ENCODE results near the gene OGFOD2.

DNA sequence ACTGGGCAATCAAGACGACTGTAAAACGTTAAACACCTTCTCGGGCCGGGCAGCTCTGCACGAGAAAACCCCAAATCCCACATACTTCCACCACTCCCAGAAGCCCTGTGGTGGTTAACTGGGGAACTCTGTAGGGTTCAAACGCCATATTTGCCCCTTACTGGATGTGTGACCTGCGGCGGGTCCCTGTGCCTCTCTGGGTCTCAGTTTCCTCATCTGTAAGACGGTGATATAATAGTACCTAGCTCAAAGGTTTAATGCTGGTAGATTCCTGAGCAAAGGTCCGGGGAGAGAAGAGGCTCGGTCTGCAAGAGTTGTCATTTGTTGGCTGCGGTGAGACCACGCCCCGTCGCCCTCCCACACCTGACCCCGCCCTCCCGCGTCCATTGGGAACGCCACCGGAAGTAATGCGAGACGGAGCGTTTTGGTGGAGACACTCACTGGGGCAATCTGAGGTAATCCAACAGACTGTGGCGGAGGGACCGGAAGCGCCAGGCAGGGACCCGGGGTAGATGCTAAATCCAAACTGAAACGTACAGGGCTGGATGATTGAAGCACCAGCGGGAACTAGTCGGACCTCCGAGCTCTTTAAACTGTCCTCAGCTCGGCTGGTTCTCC is 661 bp upstream of the OGFOD2 start:
- TF ChIP-seq, protein P1, sequence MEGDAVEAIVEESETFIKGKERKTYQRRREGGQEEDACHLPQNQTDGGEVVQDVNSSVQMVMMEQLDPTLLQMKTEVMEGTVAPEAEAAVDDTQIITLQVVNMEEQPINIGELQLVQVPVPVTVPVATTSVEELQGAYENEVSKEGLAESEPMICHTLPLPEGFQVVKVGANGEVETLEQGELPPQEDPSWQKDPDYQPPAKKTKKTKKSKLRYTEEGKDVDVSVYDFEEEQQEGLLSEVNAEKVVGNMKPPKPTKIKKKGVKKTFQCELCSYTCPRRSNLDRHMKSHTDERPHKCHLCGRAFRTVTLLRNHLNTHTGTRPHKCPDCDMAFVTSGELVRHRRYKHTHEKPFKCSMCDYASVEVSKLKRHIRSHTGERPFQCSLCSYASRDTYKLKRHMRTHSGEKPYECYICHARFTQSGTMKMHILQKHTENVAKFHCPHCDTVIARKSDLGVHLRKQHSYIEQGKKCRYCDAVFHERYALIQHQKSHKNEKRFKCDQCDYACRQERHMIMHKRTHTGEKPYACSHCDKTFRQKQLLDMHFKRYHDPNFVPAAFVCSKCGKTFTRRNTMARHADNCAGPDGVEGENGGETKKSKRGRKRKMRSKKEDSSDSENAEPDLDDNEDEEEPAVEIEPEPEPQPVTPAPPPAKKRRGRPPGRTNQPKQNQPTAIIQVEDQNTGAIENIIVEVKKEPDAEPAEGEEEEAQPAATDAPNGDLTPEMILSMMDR (IDR thresholded peaks at IDR 0.05), result peak in 1 of 4 experiments; percentile 32
- no peak for TF ChIP-seq POLR2A (IDR thresholded peaks at IDR 0.05)
